CD4-positive, alpha-beta T cell treated with Interleukin-10 for 1 hour (primary cell): ENCODE measurements around the gene PRDX3.
A peak's percentile ranks its signal among the peaks of the same experiment; 100 is the strongest.
"Not testable (repeated sequence)": the region's sequence is repeated elsewhere in the genome, so short reads cannot be mapped to it uniquely, and the experiment has no call there.

Experiments
- DNase-seq: peaks from one replicate; pipeline ENCODE4 v3.0.0-alpha.2; 2020

Gene PRDX3

DNA sequence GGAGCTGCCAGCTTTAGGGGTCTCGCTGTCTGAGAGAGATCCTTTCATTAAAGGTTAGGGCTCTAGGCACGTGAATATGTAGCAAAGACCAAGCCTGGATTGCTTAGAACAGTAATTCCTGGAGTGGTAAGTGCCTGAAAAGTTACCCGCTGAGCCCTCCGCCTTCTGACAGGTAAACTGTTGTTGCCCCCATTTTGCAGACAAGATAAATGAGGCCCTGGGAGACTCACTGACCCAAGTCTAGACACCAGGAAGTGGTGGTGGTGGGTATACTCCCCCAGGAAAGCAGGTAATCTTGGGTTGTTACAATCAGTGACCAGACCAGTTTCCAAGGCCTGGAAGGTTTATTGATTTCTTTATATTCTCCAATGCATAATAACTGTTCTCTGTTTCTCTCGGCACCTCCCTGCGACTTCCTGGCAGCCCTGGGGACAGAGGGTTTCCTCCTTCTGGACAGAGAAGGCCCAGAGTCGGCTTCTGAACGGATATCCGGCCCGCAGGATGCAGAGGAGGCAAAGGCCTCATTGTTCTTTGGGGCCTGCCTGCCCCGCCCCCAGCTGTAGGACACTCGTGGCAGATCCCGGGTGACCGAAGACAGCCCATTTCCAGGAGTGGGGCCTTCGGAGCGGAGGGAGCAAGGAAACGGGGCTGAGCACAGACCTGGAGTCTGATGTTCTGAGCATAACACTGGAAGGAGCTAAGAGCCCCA is 27.4 kb upstream of the PRDX3 start:
- DNase-seq: peak; percentile 51

DNA sequence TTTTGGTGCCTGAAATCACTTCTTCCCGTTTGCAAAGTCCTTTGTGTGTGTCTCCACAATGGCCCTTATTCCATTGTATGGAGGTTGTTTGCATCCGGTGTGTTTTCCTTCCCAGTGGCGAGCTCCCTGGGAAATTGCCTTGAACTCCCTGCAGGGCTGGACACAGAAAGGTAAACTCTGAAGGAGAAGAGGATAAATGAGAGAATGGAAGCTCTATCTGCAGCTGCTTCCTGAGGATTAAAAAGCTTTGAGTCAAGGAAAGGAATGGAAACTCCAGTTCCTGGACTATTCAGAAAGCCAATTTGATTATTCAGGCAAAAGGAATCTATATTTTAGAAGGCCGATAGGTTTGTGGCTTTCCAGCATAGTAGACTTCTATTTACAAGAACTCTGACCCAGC is 24.4 kb upstream of the PRDX3 start:
- no peak for DNase-seq

DNA sequence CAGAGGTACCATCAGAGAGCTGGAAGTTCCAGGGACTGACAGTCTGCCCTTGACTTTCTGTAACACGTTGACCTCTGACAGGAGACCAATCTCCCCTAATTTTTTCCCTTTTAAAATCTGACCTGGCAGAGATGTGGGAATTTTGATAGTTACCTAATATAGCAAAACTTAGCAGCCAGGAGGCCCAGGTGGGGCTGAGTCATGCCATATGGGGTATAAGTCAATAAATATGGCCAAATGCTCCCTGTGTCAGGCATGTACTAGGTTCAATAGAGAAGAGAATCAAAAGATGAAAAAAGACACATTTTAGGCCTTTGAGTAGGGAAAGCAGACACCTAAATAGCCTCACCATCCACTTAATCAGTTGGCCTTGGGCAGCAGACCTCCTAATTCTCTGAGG is 22.6 kb upstream of the PRDX3 start:
- DNase-seq: no peak

DNA sequence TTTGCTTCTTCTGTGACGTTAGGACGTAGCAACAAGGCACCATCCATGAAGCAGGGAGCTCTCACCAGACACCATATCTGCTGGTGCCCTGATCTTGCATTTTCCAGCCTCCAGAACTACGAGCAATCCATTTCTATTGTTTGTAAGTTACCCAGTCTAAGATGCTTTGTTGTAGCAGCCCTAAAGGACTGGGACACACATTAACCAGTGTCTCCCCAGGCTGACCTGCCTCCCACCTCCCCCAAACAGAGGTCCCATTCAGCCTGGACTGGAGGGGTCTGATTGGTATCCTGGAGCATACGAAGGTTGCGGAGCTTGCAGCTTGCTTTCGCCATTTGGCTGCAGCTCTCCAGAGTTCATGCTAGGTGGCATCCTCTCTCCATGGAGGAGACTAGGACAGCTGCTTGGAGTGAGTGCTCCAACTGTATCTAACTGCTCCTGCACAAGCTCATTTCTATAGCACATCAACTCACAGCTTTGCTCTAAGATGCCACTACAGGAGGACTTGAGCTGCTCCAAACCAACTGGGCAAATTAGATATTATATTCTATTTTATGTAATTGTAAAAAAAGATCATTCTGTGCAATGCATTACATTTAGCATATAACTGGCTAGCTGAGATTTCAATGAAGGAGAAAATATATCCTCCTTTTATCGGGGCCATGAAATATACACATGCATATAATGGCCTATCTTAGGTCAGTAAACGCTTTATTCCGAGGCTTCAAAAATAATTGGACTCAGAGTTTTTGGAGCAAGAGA is 20.8 kb upstream of the PRDX3 start:
- peak; percentile 65 for DNase-seq

DNA sequence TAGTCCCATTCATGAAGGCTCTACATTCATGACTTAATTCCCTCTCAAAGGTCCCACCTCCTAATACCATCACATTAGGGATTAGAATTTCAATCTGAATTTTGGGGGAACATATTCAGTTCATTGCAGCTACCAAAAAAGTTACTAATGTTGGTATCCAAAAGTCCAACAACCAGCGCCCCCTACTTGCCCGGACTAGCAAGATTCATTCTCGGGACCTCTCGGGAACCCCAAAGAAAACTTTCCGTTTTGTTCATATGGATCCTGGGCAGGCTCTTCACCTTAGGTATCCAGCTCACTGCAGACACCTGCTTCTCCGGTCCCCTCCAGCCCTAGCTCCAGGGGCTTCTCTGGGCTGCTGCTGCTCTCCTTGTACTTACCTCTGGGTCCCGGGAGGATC is 19.8 kb upstream of the PRDX3 start:
- peak; percentile 40 for DNase-seq

DNA sequence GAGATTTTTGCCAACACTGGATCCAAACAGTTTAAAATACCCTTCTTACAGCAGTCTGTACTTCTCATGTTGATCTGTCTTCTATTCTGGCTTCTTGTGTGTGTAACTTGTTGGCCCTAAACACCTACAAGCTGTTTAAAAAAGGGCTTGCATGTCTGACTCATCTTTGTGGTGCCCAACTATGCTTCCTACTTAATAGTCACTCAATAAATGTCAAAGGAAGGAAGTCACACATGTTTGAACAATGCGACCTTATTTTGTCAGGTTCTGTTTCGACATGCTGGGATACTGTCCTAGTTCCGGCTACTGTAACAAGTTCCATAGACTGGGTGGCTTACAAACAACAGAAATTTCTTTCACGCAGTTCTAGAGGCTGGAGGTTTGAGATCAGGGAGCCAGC is 19.3 kb upstream of the PRDX3 start:
- DNase-seq: no peak

DNA sequence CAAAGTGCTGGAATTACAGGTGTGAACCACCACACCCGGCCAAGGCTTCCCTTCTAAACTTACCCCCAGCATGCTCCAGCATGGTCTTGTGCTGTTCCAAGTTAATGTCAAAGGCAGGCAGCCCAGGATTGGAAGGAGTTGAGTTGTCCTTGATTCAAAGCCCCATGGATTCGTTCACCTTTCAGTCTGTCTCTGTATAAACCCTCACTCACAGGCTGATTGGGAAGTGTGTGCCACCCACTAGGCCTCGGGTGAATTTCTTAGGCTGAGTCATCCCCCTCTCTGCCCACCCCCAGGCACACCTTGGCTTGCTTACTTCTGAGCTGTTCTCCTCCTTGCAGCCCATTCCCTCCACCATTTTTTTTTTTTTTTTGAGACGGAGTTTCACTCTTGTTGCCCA is 13.3 kb upstream of the PRDX3 start:
- no peak for DNase-seq

DNA sequence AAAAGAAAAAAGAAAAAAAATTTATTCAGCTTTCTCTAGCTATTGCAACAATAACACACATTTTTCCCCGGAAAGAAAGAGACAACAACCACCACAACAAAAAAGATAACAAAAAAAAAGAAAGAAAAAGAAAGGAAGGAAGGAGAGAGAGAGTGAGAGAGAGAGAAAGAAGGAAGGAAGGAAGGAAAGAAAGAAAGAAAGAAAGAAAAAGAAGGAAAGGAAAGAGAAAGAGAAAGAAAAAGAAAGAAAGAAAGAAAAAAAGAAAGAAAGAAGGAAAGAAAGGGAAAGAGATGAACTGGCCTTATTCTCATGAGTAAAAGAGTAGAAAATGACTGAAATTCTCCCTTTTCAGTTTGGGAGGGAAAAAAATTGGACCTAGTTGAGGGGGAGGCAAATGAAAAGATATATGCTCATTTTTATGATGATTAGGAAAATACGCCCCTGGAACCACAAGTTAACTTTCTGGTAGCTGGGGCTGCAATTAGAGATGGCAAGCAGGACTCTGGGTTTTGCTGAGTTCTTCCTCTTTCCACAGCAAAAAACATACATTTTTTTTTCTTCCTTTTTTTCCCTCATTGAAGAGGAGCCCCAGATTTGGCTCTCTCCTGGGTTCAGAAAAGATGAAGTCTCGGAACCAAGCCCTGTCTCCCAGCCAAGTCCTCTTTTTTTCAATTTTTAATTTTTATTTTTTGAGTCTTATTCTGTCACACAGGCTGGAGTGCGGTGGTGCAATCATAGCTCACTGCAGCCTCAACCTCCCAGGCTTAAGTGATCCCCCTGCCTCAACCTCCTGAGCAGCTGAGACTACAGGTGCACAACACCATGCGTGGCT is 12.6 kb upstream of the PRDX3 start:
- no peak for DNase-seq

DNA sequence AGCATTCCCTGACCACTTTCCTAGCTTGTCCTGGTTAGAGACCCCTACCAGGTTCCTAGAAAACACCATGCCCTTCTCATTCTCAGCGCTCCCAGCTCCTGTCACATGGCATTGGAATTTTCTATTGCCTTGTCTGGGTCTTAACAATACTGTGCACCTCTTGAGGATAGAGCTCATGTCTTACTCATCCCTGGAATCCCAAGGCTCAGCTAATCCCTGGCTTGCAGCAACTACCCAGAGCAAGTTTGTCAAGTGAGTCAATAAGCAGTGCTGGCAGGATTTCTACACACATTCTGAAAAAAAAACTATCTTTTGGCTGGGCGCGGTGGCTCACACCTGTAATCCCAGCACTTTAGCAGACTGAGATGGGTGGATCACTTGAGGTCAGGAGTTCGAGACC is 11.7 kb upstream of the PRDX3 start:
- no peak for DNase-seq

DNA sequence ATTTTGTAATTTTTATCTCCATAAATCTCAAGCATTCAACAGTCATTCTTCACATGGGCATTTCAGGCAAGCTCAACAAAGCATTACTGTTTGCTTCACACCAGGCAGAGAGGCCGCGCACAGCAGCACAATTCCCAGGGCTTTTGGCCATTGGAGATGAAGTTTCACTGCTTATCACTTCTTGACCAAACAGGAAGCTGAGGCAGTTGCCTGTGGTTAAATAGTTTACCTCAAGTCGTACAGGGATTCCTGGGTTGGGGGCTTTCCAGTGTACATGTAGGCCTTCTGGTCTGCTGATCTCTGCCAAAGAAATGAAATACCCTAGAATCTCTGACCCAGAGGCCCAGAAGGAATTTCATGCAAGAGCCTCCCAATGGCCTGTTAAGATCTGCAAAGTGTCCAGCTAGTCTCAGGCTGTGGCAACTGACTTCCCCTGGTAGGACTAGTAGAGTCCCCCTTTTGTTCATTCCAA is 11.2 kb upstream of the PRDX3 start:
- no peak for DNase-seq

DNA sequence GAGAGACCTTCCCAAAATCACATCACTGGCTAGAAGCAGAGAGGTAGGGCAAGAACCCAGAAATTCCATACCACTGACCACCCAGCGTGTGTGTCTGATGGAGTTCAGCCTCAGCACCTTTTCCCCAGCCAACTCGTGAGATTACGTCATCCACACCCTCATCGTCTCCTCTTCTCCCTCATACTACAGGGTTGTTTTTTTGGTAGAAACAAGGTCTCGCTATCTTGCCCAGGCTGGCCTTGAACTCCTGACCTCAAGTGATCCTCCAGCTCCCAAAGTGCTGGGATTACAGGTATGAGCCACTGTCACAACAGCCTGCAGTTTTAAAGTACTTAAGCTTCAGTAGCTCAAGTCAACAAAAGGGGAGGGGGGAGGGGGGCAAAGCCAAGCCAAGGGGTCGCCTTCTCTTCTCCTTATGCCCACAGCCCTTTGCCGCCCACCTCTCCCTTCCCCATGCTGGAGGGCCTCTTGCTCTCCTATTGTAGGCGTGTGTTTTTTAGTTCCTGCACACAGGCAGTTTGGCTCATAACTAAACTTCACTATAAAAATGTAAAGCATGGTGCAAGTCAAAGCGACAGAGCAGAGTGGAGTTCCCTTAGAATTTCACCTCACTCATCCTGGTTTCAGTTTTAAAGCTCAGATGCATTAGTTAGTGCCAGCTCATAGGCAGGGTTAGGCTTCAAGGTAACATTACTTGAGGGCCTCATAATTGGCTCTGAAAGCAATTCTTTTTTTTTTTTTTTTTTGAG is 5.2 kb upstream of the PRDX3 start:
- no peak for DNase-seq

DNA sequence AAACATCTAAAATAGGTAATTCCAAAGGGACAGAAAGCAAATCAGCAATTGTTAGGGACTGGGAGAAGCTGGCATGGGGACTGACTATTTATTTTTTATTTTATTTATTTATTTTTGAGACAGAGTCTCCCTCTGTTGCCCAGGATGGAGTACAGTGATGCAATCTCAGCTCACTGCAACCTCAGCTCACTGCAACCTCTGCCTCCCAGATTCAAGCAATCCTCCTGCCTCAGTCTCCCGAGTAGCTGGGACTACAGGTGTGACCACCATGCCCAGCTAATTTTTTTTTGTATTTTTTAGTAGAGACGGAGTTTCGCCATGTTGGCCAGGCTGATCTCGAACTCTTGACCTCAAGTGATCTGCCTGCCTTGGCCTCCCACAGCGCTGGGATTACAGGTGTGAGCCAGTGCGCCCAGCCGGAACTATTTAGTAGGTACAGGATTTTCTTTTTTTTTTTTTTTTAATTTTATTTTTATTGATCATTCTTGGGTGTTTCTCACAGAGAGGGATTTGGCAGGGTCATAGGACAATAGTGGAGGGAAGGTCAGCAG is 2.3 kb upstream of the PRDX3 start:
- not testable (repeated sequence) for DNase-seq

DNA sequence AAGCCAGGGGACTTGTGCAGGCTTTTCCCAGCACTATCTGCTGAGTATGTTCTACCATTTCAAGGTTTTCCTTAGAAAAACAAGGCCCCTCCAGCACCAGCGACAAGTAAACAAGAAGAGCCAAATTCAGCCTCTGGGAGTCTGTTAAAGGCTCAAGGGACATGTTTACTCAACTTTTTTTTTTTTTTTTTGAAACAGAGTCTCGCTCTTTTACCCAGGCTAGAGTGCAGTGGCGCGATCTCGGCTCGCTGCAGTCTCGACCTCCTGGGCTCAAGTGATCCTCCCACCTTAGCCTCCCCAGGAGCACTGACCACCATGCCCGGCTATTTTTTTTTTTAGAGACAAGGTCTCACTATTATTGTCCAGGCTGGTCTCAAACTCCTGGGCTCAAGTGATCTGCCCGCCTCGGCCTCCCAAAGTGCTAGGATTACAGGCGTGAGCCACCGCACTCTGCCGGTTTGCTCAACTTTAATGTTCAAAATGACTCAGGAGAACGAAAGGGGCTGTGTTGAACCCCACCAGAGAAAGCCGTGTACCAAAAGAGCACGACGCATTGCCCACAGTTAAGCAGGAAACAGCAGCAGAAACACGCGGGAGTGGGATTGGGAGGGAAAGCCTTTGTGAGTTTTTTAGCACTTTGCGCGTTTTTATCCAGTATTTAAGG is 772 bp downstream of the PRDX3 start:
- no peak for DNase-seq

DNA sequence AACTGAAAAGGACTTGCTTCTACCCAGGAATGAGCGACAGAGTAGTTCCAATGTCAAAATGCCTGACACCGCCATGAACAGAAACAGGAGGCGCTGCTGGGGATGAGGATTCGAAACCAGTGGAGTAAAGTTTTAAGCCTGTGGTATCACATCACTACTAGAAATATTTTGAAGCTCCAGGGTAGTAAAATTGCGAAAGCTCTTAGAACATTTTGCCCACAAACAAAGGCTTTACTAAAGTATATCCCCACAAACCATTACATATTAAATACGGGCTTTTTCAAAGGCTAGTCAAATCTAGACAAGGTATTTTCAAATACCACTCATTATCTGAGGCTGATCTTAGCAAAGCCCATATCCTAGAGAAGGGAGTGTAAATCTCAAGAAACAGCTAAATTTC is 2.4 kb downstream of the PRDX3 start:
- no peak for DNase-seq

DNA sequence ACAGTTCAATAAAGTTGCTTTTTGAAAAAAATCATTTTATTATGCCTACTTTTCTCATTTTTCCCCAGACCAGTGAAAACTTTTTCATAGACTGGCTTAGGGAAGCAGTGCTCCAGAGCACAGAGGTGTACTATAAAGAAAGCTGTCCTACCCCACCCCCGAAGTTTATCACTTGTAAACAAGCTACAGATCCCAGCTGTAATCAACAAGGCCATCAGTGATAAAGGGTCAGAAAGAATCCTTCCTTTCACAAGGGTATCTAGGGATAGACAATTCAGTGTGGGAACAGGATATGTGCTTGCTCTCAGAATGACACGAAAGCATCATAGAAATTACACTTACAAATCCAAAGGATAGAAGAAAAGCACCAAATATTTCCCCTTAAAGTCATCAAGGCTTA is 4.5 kb downstream of the PRDX3 start:
- no peak for DNase-seq

DNA sequence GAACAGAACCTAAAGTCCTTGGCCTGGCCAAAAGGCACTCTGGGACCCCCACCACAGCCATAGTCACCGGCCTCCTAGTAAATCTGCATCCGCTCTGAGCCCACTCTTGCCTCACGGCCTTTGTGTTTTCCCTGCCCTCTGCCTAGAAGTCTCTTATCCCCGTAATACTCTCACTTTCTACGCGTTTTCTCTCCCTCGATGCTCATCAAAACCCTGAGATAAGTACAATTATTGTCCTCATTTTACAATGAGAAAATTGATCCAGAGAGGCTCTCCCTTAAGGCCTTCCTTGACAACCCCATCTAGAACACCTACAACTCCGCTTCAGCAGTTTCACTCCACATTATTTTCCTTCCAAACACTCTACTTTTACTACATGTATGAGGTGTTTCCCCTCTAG is 11.6 kb downstream of the PRDX3 start:
- no peak for DNase-seq

DNA sequence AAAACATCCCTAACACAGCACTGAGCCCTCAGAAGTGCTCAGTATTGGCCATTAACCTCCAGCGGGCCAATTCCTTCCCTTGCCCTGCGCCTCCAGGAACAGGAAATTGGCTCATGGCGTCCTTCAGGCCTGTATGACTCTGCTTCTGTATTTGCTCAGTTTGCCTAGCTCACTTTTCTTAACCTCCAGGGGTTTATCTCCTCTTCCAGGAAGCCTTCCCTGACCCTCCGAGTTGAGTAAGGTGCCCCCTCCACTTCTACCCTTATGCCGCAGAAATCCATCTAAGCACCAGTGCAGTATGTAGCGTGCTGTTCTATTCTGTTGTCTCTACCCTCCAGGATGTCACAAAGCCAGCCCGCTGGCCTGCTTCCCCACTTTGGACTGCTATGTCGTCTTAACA is 12.0 kb downstream of the PRDX3 start:
- no peak for DNase-seq

DNA sequence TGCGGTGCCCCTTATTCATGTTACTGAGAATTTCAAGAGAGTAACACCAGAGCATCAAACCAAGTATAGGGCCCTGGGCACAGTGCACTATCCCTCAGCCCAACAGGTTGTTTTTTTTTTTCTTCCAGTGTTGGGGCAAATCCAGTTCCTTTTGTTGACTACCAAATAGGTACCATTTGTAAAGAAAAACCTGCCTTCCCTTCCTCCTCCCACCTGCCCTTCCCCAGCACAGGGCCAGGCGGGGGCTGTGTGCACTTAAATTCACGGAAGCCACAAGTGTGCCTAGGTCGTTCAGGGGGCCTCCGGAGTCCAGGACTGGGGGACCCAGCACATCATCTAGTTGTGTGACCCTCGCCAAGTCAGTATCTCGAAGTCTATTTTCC is 12.5 kb downstream of the PRDX3 start:
- no peak for DNase-seq

DNA sequence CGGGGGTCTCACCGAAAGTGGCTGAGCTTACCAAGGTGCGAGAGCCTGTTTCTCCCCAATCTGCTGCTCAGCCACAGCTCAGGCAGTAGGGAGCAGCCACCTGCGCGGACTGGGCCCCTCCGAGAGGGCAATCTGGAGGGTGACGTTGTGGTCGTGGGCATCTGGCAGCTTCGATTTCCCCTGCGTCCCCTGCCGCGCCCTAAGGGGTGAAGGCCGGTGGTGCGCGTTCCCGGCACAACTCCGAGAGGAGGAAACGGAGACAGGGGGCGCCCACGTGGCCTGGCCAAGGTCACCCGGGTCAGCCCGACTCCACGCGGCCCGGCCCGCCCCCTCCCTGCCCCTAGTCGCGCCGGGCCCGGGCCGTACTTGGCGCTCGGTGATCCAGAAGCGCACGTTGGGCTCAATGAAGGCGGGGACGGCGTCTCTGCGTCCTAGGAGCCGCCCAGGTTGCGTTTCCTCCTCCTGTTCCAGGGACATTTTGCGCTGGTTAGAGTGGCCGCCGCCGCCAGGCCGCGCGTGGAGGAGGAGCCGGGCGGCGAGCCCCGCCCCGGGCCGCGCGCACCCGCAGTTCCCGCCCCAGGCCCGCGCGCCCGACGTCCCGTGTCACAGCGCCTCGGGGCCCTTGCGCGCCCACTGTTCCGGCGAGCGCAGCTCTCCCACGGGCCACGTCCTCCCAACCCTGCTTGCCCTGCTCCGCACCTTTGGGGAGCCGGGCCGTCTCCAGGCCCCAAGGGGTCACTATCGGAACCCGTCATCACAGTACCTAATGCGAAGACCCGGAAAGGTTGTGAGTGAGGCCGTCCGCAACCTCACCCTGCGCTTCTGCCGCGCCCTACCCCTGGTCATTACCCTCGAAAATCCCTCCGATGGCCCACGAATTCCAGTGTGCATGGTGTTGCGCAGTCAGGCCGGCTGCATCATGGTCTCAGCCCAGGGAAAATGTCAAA is 13.2 kb downstream of the PRDX3 start, which contains the start of gene SFXN4:
TSS of gene SFXN4 (minus strand) at position 544 of the 947 bp plus-strand sequence. CDS start at position 477, 67 bp downstream.
- peak; percentile 82 for DNase-seq

DNA sequence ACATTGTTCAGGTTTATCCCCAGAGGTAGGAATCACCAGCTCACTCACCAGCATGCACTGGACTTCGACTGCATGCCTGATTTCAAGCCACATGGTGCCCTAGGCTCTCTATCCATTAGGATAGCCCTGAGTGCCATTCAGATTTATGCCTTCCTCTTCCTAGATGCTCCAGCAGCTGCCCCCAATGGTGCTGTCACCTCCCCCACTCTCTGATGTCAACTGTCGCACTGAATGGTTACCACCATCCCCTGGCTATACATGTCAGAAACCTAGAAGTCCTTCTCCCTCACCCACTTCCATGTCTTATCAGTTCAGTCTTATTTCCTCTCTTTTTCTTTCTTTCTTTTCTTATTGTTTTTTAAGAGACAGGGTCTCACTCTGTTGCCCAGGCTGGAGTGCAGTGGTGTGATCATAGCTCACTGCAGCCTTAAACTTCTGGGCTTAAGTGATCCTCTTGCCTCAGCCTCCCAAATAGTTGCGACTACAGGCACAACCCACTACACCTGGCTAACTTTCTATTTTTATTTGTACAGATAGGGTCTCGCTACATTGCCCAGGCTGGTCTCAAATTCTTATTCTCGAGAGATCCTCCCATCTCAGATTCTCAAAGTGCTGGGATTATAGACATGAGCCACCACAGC is 16.0 kb downstream of the PRDX3 start:
- DNase-seq: no peak
